Activated CD8-positive, alpha-beta T cell treated with anti-CD3 and anti-CD28 coated beads for 36 hours (primary cell): ENCODE measurements around the gene RALGAPA1. TPM values are rescaled to one million over a fixed set of nuclear protein-coding genes. Genes with fewer than 3 reads are reported as not detected.

Source experiments
- ATAC-seq: fragments of 200-7000 bp; cut with Tn5 transposase; one replicate; pipeline ENCODE4 v1.10.0; 2021; ENCODE audit warnings: mild to moderate bottlenecking, moderate library complexity
- CTCF ChIA-PET: fragments of 350-600 bp; sonication (Branson Sonifier 250); formaldehyde crosslinking; loops from one replicate; lab custom pipeline; 2021; ENCODE audit warnings: antibody characterized with exemption; lab: Charles Lee
- POLR2A ChIA-PET: fragments of 350-600 bp; sonication (Branson Sonifier 250); formaldehyde crosslinking; loops from one replicate; lab custom pipeline; 2021; ENCODE audit warnings: antibody characterized with exemption; lab: Charles Lee
- DNase-seq: peaks from one replicate; pipeline ENCODE4 v3.0.0-alpha.2; 2020
- H3K27ac Mint-ChIP-seq: one replicate; pipeline ENCODE4 v1.8.0; 2021; ENCODE audit warnings: mild to moderate bottlenecking, mixed read lengths
- H3K27me3 Mint-ChIP-seq: one replicate; pipeline ENCODE4 v1.8.0; 2021; ENCODE audit warnings: mixed read lengths
- H3K36me3 Mint-ChIP-seq: one replicate; pipeline ENCODE4 v1.8.0; 2021; ENCODE audit warnings: low read depth, mixed read lengths
- H3K4me1 Mint-ChIP-seq: one replicate; pipeline ENCODE4 v1.8.0; 2021; ENCODE audit warnings: low read depth, mixed read lengths
- H3K4me3 Mint-ChIP-seq: one replicate; pipeline ENCODE4 v1.8.0; 2021; ENCODE audit warnings: mild to moderate bottlenecking, moderate library complexity, mixed read lengths
- H3K9me3 Mint-ChIP-seq: one replicate; pipeline ENCODE4 v1.8.0; 2021; ENCODE audit warnings: mixed read lengths
- CTCF ChIP-seq: fragments of 200-600 bp; IDR thresholded peaks from one replicate; pipeline ENCODE4 v1.8.0; 2022; ENCODE audit warnings: antibody characterized with exemption, mild to moderate bottlenecking
- intact Hi-C: fragments of 100-400 bp; cut with micrococcal nuclease; formaldehyde crosslinking; loops from one replicate; pipeline ENCODE4 v1.10.0; 2022
- total RNA-seq, 2 experiments: library from RNA; stranded (reverse); gene quantifications; one replicate each; pipeline ENCODE4 v1.2.3, GENCODE V29; 2021

The RALGAPA1 gene
- total RNA-seq, 2 experiments from 2014 or later: 23.7 to 26.5 TPM

DNA sequence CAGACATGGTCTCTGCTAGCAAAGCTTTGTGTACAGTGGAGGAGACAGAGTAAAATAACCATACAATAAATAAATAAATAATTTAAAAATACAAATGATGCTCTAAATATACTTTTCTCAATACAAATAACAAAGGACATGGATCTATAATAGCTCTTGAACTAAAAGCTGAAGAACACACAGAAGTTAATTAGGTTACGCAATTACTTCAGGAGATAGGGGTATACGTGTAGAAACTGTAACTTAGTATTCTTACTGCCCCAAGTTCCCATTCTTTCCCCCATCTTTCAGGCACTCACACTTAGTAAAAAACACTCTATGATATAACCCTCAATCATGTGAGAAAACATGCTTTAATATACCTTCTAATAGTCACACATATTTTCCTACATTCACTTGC lies 231.0 kb downstream of the RALGAPA1 start:
- no peaks in the 10 kb centered on the region for H3K27me3 Mint-ChIP-seq
- no peak overlapping the region for H3K4me3 Mint-ChIP-seq
- no peak overlapping the region for H3K27ac Mint-ChIP-seq
- CTCF ChIA-PET: no interaction called here
- no peak for TF ChIP-seq CTCF
- intact Hi-C loops: no loop called here
- POLR2A ChIA-PET: no interaction called here
- no peaks in the 10 kb centered on the region for H3K9me3 Mint-ChIP-seq
- ATAC-seq (no peak), DNase-seq (no peak)
- peaks cover 2% of the 10 kb centered on the region for H3K36me3 Mint-ChIP-seq
- H3K4me1 Mint-ChIP-seq: peaks cover 8% of the 10 kb centered on the region

DNA sequence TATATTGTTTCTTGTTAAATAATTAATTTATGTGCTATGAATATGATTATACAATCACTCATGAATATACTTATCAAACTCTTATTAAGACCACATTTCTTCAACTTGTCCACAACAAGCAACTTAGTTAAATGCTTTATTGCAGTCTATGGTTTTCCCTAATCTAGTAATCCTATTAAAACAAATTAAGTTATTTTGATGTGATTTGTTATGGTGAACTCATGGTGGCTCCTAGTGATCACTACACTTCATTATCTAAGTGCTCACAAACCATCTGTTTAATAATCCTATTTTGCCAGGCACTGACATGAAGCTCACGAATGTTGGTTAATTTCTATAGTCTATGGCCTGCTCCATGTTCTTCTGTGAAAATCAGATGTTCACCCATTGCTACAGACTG lies 232.2 kb downstream of the RALGAPA1 start:
- H3K9me3 Mint-ChIP-seq: no peaks in the 10 kb centered on the region
- DNase-seq: no peak
- no peak for ATAC-seq
- H3K4me3 Mint-ChIP-seq: no peak overlapping the region
- H3K4me1 Mint-ChIP-seq: peaks cover 6% of the 10 kb centered on the region
- peaks cover 4% of the 10 kb centered on the region for H3K36me3 Mint-ChIP-seq
- CTCF ChIA-PET: no interaction called here
- intact Hi-C loops: no loop called here
- H3K27me3 Mint-ChIP-seq: no peaks in the 10 kb centered on the region
- POLR2A ChIA-PET: no interaction called here
- TF ChIP-seq CTCF: no peak
- no peak overlapping the region for H3K27ac Mint-ChIP-seq

- no peak for ATAC-seq
- intact Hi-C loops: no loop called here
- no peaks in the 10 kb centered on the region for H3K9me3 Mint-ChIP-seq
- H3K36me3 Mint-ChIP-seq: peaks cover 4% of the 10 kb centered on the region
- H3K27me3 Mint-ChIP-seq: no peaks in the 10 kb centered on the region
- peaks cover 6% of the 10 kb centered on the region for H3K4me1 Mint-ChIP-seq
- no peak overlapping the region for H3K4me3 Mint-ChIP-seq
- POLR2A ChIA-PET: no interaction called here
- CTCF ChIA-PET: no interaction called here
- no peak for DNase-seq
- no peak overlapping the region for H3K27ac Mint-ChIP-seq
- TF ChIP-seq CTCF: no peak
These were observed 232.8 kb downstream of the RALGAPA1 start for GRCh38 chr14:35576260-35576659.

- ChIA-PET POLR2A (no interaction called here), CTCF (interaction anchor here (0.9 kb wide), 1 partner anchor 23 kb away, joined by 3 read pairs; no protein-coding TSS in a partner anchor)
- Mint-ChIP-seq H3K27ac (no peak overlapping the region), H3K4me3 (no peak overlapping the region), H3K4me1 (no peaks in the 10 kb centered on the region), H3K36me3 (peaks cover 2% of the 10 kb centered on the region), H3K9me3 (no peaks in the 10 kb centered on the region), H3K27me3 (no peaks in the 10 kb centered on the region)
- ATAC-seq: no peak
- no peak for TF ChIP-seq CTCF
- intact Hi-C loops: no loop called here
- no peak for DNase-seq
These were observed 235.2 kb downstream of the RALGAPA1 start for GRCh38 chr14:35573911-35574310.

DNA sequence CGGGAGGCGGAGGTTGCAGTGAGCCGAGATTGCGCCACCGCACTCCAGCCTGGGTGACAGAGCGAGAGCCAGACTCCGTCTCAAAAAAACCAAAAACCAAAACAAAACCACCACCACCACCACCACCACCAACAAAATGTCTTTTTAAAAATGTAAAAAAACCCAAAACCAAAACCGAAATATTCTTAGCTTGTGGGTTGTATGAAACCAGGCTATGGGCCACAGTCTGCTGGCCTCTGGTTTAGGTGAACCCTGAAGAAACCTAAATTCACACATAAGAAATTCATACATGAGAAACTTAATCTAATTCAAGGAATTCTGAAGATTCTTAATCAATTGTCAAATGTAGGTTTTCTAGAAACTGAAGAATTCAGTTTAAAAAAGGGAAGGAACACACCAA lies 237.5 kb downstream of the RALGAPA1 start:
- no peak overlapping the region for H3K4me3 Mint-ChIP-seq
- no peaks in the 10 kb centered on the region for H3K27me3 Mint-ChIP-seq
- no peak for ATAC-seq
- no peak overlapping the region for H3K27ac Mint-ChIP-seq
- TF ChIP-seq CTCF: no peak
- intact Hi-C loops: no loop called here
- ChIA-PET POLR2A (no interaction called here), CTCF (no interaction called here)
- DNase-seq: no peak
- no peaks in the 10 kb centered on the region for H3K4me1 Mint-ChIP-seq
- no peaks in the 10 kb centered on the region for H3K9me3 Mint-ChIP-seq
- peaks cover 5% of the 10 kb centered on the region for H3K36me3 Mint-ChIP-seq
